ENCODE data around the gene CACNA1G. TPM values are rescaled to one million over a fixed set of nuclear protein-coding genes. Genes with fewer than 3 reads are reported as not detected.
A peak's percentile ranks its signal among the peaks of the same experiment; 100 is the strongest.

The CACNA1G gene
- total RNA-seq, 1 donor from 2014 or later, result not detected

GRCh38 chr17:50632637-50633036, 72.1 kb downstream of the CACNA1G start:
- Histone ChIP-seq H3K9me3 (no peaks in the 10 kb centered on the region), H3K36me3 (no peaks in the 10 kb centered on the region), H3K27ac (no peak overlapping the region), H3K4me3 (no peak overlapping the region), H3K27me3 (peaks cover 21% of the 10 kb centered on the region), H3K4me1 (peaks cover 15% of the 10 kb centered on the region)
- no peak for DNase-seq
- intact Hi-C loops (cut with DNase I), result no loop called here
- TF ChIP-seq, protein P1, sequence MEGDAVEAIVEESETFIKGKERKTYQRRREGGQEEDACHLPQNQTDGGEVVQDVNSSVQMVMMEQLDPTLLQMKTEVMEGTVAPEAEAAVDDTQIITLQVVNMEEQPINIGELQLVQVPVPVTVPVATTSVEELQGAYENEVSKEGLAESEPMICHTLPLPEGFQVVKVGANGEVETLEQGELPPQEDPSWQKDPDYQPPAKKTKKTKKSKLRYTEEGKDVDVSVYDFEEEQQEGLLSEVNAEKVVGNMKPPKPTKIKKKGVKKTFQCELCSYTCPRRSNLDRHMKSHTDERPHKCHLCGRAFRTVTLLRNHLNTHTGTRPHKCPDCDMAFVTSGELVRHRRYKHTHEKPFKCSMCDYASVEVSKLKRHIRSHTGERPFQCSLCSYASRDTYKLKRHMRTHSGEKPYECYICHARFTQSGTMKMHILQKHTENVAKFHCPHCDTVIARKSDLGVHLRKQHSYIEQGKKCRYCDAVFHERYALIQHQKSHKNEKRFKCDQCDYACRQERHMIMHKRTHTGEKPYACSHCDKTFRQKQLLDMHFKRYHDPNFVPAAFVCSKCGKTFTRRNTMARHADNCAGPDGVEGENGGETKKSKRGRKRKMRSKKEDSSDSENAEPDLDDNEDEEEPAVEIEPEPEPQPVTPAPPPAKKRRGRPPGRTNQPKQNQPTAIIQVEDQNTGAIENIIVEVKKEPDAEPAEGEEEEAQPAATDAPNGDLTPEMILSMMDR (IDR thresholded peaks at IDR 0.05), result no peak
- ATAC-seq, result no peak

DNA sequence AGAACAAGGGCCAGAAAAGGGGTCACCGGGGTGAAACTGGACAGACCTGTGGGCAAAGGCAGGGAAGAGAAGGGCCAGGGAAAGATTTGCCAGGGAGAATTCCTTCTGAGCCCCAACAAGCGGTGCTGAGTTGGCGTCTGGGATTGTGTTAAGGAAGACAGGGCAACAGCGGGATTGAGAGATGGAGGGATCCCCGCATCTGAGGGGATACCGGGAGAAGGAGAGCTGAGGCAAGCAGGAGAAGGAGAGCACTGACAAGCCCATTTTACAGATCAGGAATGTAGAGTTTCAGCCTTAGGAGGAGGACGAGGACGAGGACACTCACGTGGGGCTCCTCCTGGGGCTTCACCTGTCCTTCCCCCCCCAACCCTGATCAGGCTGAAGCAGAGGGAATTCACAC, 73.2 kb downstream of the CACNA1G start:
- ATAC-seq (no peak), DNase-seq (no peak)
- TF ChIP-seq, protein P1 (IDR thresholded peaks at IDR 0.05), result no peak
- intact Hi-C loops (cut with DNase I), result no loop called here
- H3K4me1 ChIP-seq, result peaks cover 17% of the 10 kb centered on the region
- no peaks in the 10 kb centered on the region for H3K36me3 ChIP-seq
- no peak overlapping the region for H3K4me3 ChIP-seq
- peaks cover 14% of the 10 kb centered on the region for H3K27me3 ChIP-seq
- H3K9me3 ChIP-seq, result no peaks in the 10 kb centered on the region
- H3K27ac ChIP-seq, result no peak overlapping the region

DNA sequence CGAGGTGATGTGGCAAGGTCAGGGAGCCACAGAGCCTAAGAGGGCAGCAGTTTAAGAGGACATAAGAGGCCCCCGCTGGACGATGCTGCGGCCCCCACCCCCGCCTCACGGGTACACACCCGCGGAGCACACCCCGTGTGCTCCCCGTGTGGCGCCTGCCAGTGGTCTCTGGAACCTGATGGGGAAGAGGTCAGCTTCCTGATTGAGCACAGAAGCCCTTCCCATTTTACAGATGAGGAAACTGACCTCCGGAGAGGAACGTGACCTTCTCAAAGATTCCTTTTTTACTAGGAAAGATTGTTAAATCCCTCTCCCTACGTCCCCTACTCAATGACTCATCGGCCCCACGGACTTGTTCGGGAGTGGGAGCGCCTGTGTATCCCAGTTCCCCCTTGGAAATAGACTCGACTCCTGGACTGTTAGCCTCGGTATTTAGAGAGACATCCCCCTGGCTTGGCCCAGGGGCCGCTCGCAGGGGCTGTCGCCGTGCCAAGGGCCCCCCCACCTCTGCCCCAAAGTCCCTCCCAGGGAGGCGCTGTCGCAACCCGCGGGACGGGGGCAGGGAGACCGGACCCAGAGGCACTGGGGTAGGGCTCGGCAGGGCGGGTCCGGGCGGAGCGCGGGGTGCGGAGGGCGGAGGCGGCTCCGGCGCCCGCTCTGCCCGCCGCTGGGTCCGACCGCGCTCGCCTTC, 73.9 kb downstream of the CACNA1G start, which contains the start of gene ABCC3:
TSS of gene ABCC3 (plus strand) at position 658 of the 691 bp plus-strand sequence. CDS start 56 bp downstream, outside the sequence.
- Histone ChIP-seq H3K4me1 (peaks cover 24% of the 10 kb centered on the region), H3K4me3 (peak within 1 kb of the TSS; percentile 60), H3K27me3 (peaks cover 8% of the 10 kb centered on the region), H3K36me3 (no peaks in the 10 kb centered on the region), H3K9me3 (no peaks in the 10 kb centered on the region), H3K27ac (peak within 1 kb of the TSS; percentile 51)
- intact Hi-C loops (cut with DNase I), result no loop called here
- TF ChIP-seq, protein P1 (IDR thresholded peaks at IDR 0.05), result no peak
- peak; percentile 70 for ATAC-seq
- DNase-seq, result peak; percentile 89

- Histone ChIP-seq H3K27ac (peak overlapping the region; percentile 51), H3K9me3 (no peaks in the 10 kb centered on the region), H3K27me3 (peaks cover under 1% of the 10 kb centered on the region), H3K4me3 (peak overlapping the region; percentile 60), H3K4me1 (peaks cover 31% of the 10 kb centered on the region), H3K36me3 (no peaks in the 10 kb centered on the region)
- intact Hi-C loops (cut with DNase I), result no loop called here
- ATAC-seq (peak; percentile 2), DNase-seq (no peak)
- TF ChIP-seq, protein P1 (IDR thresholded peaks at IDR 0.05), result no peak
These were observed 74.6 kb downstream of the CACNA1G start for GRCh38 chr17:50634915-50635731.

- TF ChIP-seq, protein P1 (IDR thresholded peaks at IDR 0.05), result no peak
- intact Hi-C loops (cut with DNase I), result no loop called here
These were observed 75.1 kb downstream of the CACNA1G start for GRCh38 chr17:50635732-50635981.

More at GRCh38 chr17:50635732-50635981, 75.1 kb downstream of the CACNA1G start:
- no peaks in the 10 kb centered on the region for H3K36me3 ChIP-seq
- H3K4me1 ChIP-seq, result peaks cover 36% of the 10 kb centered on the region
- ATAC-seq, result no peak
- H3K9me3 ChIP-seq, result no peaks in the 10 kb centered on the region
- peak overlapping the region; percentile 60 for H3K4me3 ChIP-seq
- H3K27me3 ChIP-seq, result no peaks in the 10 kb centered on the region
- DNase-seq, result no peak
- H3K27ac ChIP-seq, result no peak overlapping the region

Measured in upper lobe of right lung (tissue), 1 donor.